Panc1 (cell line): ENCODE results near the gene UGT1A4. TPM values are rescaled to one million over a fixed set of nuclear protein-coding genes. Genes with fewer than 3 reads are reported as not detected.

Experiments used
- ATAC-seq: fragments of 200-7000 bp; cut with Tn5 transposase; 2 replicates; pipeline ENCODE4 v1.9.1; 2020; ENCODE audit warnings: mild to moderate bottlenecking, moderate library complexity
- BruUV-seq: library from RNA; stranded (reverse); fragments of 400-500 nt; replicated peaks from 2 replicates; lab custom pipeline; 2021; lab: Mats Ljungman, UMichigan
- CTCF ChIA-PET: fragments of 300-600 bp; sonication (Branson Sonifier 250); formaldehyde crosslinking; loops from one replicate; lab custom pipeline; 2022; ENCODE audit warnings: antibody characterized with exemption; lab: Charles Lee
- POLR2A ChIA-PET: fragments of 300-600 bp; sonication (Branson Sonifier 250); formaldehyde crosslinking; loops from one replicate; lab custom pipeline; 2022; ENCODE audit warnings: antibody characterized with exemption; lab: Charles Lee
- DNase-seq: peaks from one replicate; pipeline ENCODE4 v3.0.0-alpha.2; 2010; ENCODE audit warnings: low read depth, low spot score
- H3K27ac ChIP-seq: 2 replicates; pipeline ENCODE4 v1.5.1; 2011; ENCODE audit warnings: mild to moderate bottlenecking, low read length, inconsistent platforms
- H3K27me3 ChIP-seq: fragments of 200-500 bp; sonication (Bioruptor generic); 2 replicates; pipeline ENCODE4 v1.6.0; 2014; ENCODE audit warnings: low read length, inconsistent platforms; ENCODE audit not compliant: control insufficient read depth, insufficient read depth
- H3K36me3 ChIP-seq: fragments of 200-500 bp; sonication (Bioruptor generic); 2 replicates; pipeline ENCODE4 v1.5.1; 2014; ENCODE audit warnings: inconsistent platforms, mild to moderate bottlenecking, low read length, moderate library complexity; ENCODE audit not compliant: control insufficient read depth, insufficient read depth
- H3K4me1 ChIP-seq: 2 replicates; pipeline ENCODE4 v1.5.1; 2011; ENCODE audit warnings: inconsistent platforms, mild to moderate bottlenecking, low read length, moderate library complexity; ENCODE audit not compliant: control insufficient read depth, insufficient read depth
- H3K4me3 ChIP-seq, 2 experiments: 2 replicates each; pipeline ENCODE4 v1.5.1; 2011 to 2012; ENCODE audit warnings: low read depth in 2 of 2, low read length in 2 of 2, mild to moderate bottlenecking in 2 of 2, inconsistent platforms in 1 of 2, moderate library complexity in 1 of 2
- H3K9me3 ChIP-seq: fragments of 200-500 bp; sonication (Bioruptor generic); 2 replicates; pipeline ENCODE4 v1.5.1; 2014; ENCODE audit warnings: low read depth, mild to moderate bottlenecking, inconsistent platforms, low read length, moderate library complexity; ENCODE audit not compliant: control insufficient read depth, insufficient read depth
- POLR2AphosphoS5 ChIP-seq: IDR thresholded peaks from 2 replicates; pipeline ENCODE4 v1.6.1; 2012; ENCODE audit warnings: mild to moderate bottlenecking, low read depth, low read length, moderate library complexity
- SIN3A ChIP-seq: IDR thresholded peaks from 2 replicates; pipeline ENCODE4 v1.6.1; 2012; ENCODE audit warnings: low read depth, mild to moderate bottlenecking, low read length, moderate library complexity, borderline replicate concordance; ENCODE audit not compliant: insufficient read depth
- TCF7L2 ChIP-seq: IDR thresholded peaks from 2 replicates; pipeline ENCODE4 v1.6.1; 2011; ENCODE audit warnings: mild to moderate bottlenecking, low read depth, low read length, inconsistent platforms
- in situ Hi-C: cut with HindIII; loops from 2 replicates; pipeline ENCODE4 v1.10.0; 2016; ENCODE audit warnings: low sequenced_read_pairs, low pct_unique_long_range_greater_than_20kb
- intact Hi-C: fragments of 100-400 bp; cut with micrococcal nuclease; formaldehyde crosslinking; loops from one replicate; pipeline ENCODE4 v1.10.0; 2022; ENCODE audit not compliant: unreplicated experiment
- total RNA-seq: library from RNA; stranded (reverse); gene quantifications from one replicate; pipeline ENCODE4 v1.2.1, GENCODE V29; 2021; ENCODE audit not compliant: unreplicated experiment
- TF ChIP-seq, protein P1 (sequence below), 2 experiments: IDR thresholded peaks; 2 replicates each; pipeline ENCODE4 v1.6.1; 2011 to 2012; ENCODE audit warnings: low read depth in 2 of 2, control low read depth in 1 of 2, low read length in 1 of 2, mild to moderate bottlenecking in 1 of 2, moderate library complexity in 1 of 2; ENCODE audit not compliant: insufficient read depth in 1 of 2
- TF ChIP-seq, protein P2 (sequence below): fragments of 450-650 bp; IDR thresholded peaks from 2 replicates; pipeline ENCODE4 v1.5.1; 2017; ENCODE audit warnings: mild to moderate bottlenecking

UGT1A4 gene
- total RNA-seq, 1 experiment from 2014 or later = not detected

DNA sequence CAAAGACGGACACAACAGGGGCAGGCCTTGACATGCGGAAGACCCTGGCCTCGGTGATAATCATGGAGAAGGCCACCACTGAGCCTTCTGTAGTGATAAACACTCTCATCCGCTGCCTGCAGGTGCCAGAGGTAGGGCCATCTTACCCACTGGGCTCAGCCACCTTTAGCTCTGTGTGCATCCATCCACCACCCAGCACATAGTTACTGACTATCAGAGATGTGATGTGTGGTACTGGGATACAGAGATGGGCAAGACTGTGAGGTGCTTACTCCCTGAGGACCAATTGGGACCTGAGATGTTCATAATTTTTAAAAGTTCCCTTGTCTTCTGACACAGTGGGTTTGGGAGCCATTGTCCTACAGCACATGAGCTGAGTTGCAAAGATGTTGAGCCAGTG lies 61.2 kb downstream of the UGT1A4 start:
- no peak for ATAC-seq
- no peaks in the 10 kb centered on the region for H3K36me3 ChIP-seq
- no peaks in the 10 kb centered on the region for H3K27me3 ChIP-seq
- no peak overlapping the region for H3K27ac ChIP-seq
- CTCF ChIA-PET = no interaction called here
- DNase-seq = no peak
- no peak overlapping the region for H3K4me3 ChIP-seq
- no TSS peak for BruUV-seq
- in situ Hi-C loops (no loop called here), intact Hi-C loops (no loop called here)
- no peaks in the 10 kb centered on the region for H3K9me3 ChIP-seq
- H3K4me1 ChIP-seq = no peaks in the 10 kb centered on the region
- TF ChIP-seq POLR2AphosphoS5 (no peak), SIN3A (no peak), TCF7L2 (no peak)
- TF ChIP-seq, protein P1, sequence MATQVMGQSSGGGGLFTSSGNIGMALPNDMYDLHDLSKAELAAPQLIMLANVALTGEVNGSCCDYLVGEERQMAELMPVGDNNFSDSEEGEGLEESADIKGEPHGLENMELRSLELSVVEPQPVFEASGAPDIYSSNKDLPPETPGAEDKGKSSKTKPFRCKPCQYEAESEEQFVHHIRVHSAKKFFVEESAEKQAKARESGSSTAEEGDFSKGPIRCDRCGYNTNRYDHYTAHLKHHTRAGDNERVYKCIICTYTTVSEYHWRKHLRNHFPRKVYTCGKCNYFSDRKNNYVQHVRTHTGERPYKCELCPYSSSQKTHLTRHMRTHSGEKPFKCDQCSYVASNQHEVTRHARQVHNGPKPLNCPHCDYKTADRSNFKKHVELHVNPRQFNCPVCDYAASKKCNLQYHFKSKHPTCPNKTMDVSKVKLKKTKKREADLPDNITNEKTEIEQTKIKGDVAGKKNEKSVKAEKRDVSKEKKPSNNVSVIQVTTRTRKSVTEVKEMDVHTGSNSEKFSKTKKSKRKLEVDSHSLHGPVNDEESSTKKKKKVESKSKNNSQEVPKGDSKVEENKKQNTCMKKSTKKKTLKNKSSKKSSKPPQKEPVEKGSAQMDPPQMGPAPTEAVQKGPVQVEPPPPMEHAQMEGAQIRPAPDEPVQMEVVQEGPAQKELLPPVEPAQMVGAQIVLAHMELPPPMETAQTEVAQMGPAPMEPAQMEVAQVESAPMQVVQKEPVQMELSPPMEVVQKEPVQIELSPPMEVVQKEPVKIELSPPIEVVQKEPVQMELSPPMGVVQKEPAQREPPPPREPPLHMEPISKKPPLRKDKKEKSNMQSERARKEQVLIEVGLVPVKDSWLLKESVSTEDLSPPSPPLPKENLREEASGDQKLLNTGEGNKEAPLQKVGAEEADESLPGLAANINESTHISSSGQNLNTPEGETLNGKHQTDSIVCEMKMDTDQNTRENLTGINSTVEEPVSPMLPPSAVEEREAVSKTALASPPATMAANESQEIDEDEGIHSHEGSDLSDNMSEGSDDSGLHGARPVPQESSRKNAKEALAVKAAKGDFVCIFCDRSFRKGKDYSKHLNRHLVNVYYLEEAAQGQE (IDR thresholded peaks at IDR 0.05; ENCODE audit: insufficient read depth in 1 of 2, low read depth in 2 of 2, low read length in 1 of 2) = no peak
- TF ChIP-seq, protein P2, sequence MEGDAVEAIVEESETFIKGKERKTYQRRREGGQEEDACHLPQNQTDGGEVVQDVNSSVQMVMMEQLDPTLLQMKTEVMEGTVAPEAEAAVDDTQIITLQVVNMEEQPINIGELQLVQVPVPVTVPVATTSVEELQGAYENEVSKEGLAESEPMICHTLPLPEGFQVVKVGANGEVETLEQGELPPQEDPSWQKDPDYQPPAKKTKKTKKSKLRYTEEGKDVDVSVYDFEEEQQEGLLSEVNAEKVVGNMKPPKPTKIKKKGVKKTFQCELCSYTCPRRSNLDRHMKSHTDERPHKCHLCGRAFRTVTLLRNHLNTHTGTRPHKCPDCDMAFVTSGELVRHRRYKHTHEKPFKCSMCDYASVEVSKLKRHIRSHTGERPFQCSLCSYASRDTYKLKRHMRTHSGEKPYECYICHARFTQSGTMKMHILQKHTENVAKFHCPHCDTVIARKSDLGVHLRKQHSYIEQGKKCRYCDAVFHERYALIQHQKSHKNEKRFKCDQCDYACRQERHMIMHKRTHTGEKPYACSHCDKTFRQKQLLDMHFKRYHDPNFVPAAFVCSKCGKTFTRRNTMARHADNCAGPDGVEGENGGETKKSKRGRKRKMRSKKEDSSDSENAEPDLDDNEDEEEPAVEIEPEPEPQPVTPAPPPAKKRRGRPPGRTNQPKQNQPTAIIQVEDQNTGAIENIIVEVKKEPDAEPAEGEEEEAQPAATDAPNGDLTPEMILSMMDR = no peak
- POLR2A ChIA-PET = no interaction called here

DNA sequence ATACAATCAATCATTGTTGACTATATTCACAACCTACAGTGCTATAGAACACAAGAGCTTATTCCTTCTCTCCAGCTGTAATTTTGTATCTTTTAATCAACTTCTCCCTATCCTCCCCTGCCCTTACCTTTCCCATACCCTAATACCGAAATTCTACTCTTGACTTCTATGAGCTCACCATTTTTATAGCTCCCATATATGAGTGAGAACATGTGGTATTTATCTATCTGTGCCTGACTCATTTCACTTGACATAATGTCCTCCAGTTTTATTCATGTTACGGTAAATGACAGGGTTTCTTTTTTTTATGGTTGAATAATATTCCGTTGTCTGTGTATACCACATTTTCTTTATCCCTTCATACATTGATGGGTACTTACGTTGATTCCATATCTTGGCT lies 62.2 kb downstream of the UGT1A4 start:
- Histone ChIP-seq H3K36me3 (no peaks in the 10 kb centered on the region), H3K27ac (no peak overlapping the region), H3K27me3 (no peaks in the 10 kb centered on the region), H3K4me3 (no peak overlapping the region), H3K9me3 (no peaks in the 10 kb centered on the region), H3K4me1 (no peaks in the 10 kb centered on the region)
- CTCF ChIA-PET = no interaction called here
- BruUV-seq = no TSS peak
- POLR2A ChIA-PET = no interaction called here
- TF ChIP-seq POLR2AphosphoS5 = no peak
- TF ChIP-seq, protein P1 (IDR thresholded peaks at IDR 0.05; ENCODE audit: insufficient read depth in 1 of 2, low read depth in 2 of 2, low read length in 1 of 2) = no peak
- TF ChIP-seq, protein P2 = no peak
- TF ChIP-seq SIN3A = no peak
- TF ChIP-seq TCF7L2 = no peak
- in situ Hi-C loops (no loop called here), intact Hi-C loops (no loop called here)
- ATAC-seq (no peak), DNase-seq (no peak)
